ENCODE results near the gene SRRD.

- TF ChIP-seq POLR2A (IDR thresholded peaks at IDR 0.05) (no peak), CTCF (IDR thresholded peaks at IDR 0.05) (no peak)
Measured at GRCh38 chr22:26445577-26446275, 38.0 kb upstream of the SRRD start.

Data from uterus (tissue), 2 donors.